ENCODE measurements around the gene PTPN18. TPM values are rescaled to one million over a fixed set of nuclear protein-coding genes. Genes with fewer than 3 reads are reported as not detected.

The PTPN18 gene
- total RNA-seq, 1 donor: 68.2 TPM

- H3K4me3 ChIP-seq (ENCODE audit: low read length): no peak overlapping the region
- H3K9me3 ChIP-seq (ENCODE audit: low read depth, low read length): no peaks in the 10 kb centered on the region
- peaks cover 37% of the 10 kb centered on the region for H3K4me1 ChIP-seq (ENCODE audit: insufficient read depth, low read length)
- H3K27me3 ChIP-seq (ENCODE audit: insufficient read depth, low read length): no peaks in the 10 kb centered on the region
Observed at GRCh38 chr2:130378898-130379214, 23.0 kb downstream of the PTPN18 start.

GRCh38 chr2:130380096-130380934, 24.5 kb downstream of the PTPN18 start:
- Histone ChIP-seq H3K9me3 (ENCODE audit: low read depth, low read length) (no peaks in the 10 kb centered on the region), H3K27me3 (ENCODE audit: insufficient read depth, low read length) (no peaks in the 10 kb centered on the region), H3K4me3 (ENCODE audit: low read length) (no peak overlapping the region), H3K4me1 (ENCODE audit: insufficient read depth, low read length) (peaks cover 30% of the 10 kb centered on the region)

GRCh38 chr2:130381145-130381544, 25.3 kb downstream of the PTPN18 start:
- no peak overlapping the region for H3K4me3 ChIP-seq (ENCODE audit: low read length)
- no peaks in the 10 kb centered on the region for H3K27me3 ChIP-seq (ENCODE audit: insufficient read depth, low read length)
- H3K4me1 ChIP-seq (ENCODE audit: insufficient read depth, low read length): peaks cover 32% of the 10 kb centered on the region
- no peaks in the 10 kb centered on the region for H3K9me3 ChIP-seq (ENCODE audit: low read depth, low read length)

GRCh38 chr2:130381619-130382018, 25.8 kb downstream of the PTPN18 start:
- Histone ChIP-seq H3K4me1 (ENCODE audit: insufficient read depth, low read length) (peaks cover 31% of the 10 kb centered on the region), H3K4me3 (ENCODE audit: low read length) (no peak overlapping the region), H3K27me3 (ENCODE audit: insufficient read depth, low read length) (no peaks in the 10 kb centered on the region), H3K9me3 (ENCODE audit: low read depth, low read length) (no peaks in the 10 kb centered on the region)

GRCh38 chr2:130382313-130382917, 26.6 kb downstream of the PTPN18 start:
- no peaks in the 10 kb centered on the region for H3K9me3 ChIP-seq (ENCODE audit: low read depth, low read length)
- H3K27me3 ChIP-seq (ENCODE audit: insufficient read depth, low read length): no peaks in the 10 kb centered on the region
- H3K4me1 ChIP-seq (ENCODE audit: insufficient read depth, low read length): peaks cover 23% of the 10 kb centered on the region
- no peak overlapping the region for H3K4me3 ChIP-seq (ENCODE audit: low read length)

GRCh38 chr2:130385709-130386108, 29.9 kb downstream of the PTPN18 start:
- Histone ChIP-seq H3K9me3 (ENCODE audit: low read depth, low read length) (no peaks in the 10 kb centered on the region), H3K27me3 (ENCODE audit: insufficient read depth, low read length) (no peaks in the 10 kb centered on the region), H3K4me1 (ENCODE audit: insufficient read depth, low read length) (peaks cover 33% of the 10 kb centered on the region), H3K4me3 (ENCODE audit: low read length) (no peak overlapping the region)

- peaks cover 38% of the 10 kb centered on the region for H3K4me1 ChIP-seq (ENCODE audit: insufficient read depth, low read length)
- H3K9me3 ChIP-seq (ENCODE audit: low read depth, low read length): no peaks in the 10 kb centered on the region
- no peak overlapping the region for H3K4me3 ChIP-seq (ENCODE audit: low read length)
- H3K27me3 ChIP-seq (ENCODE audit: insufficient read depth, low read length): no peaks in the 10 kb centered on the region
Observed at GRCh38 chr2:130387071-130387400, 31.2 kb downstream of the PTPN18 start.

GRCh38 chr2:130387804-130388203, 31.9 kb downstream of the PTPN18 start:
- H3K4me3 ChIP-seq (ENCODE audit: low read length): no peak overlapping the region
- H3K27me3 ChIP-seq (ENCODE audit: insufficient read depth, low read length): no peaks in the 10 kb centered on the region
- no peaks in the 10 kb centered on the region for H3K9me3 ChIP-seq (ENCODE audit: low read depth, low read length)
- H3K4me1 ChIP-seq (ENCODE audit: insufficient read depth, low read length): peaks cover 38% of the 10 kb centered on the region

GRCh38 chr2:130388221-130388907, 32.5 kb downstream of the PTPN18 start:
- H3K9me3 ChIP-seq (ENCODE audit: low read depth, low read length): no peaks in the 10 kb centered on the region
- H3K4me1 ChIP-seq (ENCODE audit: insufficient read depth, low read length): peaks cover 38% of the 10 kb centered on the region
- H3K27me3 ChIP-seq (ENCODE audit: insufficient read depth, low read length): no peaks in the 10 kb centered on the region
- H3K4me3 ChIP-seq (ENCODE audit: low read length): no peak overlapping the region

GRCh38 chr2:130389358-130389757, 33.5 kb downstream of the PTPN18 start:
- H3K4me1 ChIP-seq (ENCODE audit: insufficient read depth, low read length): peaks cover 38% of the 10 kb centered on the region
- no peaks in the 10 kb centered on the region for H3K9me3 ChIP-seq (ENCODE audit: low read depth, low read length)
- H3K4me3 ChIP-seq (ENCODE audit: low read length): no peak overlapping the region
- H3K27me3 ChIP-seq (ENCODE audit: insufficient read depth, low read length): no peaks in the 10 kb centered on the region

- Histone ChIP-seq H3K27me3 (ENCODE audit: insufficient read depth, low read length) (no peaks in the 10 kb centered on the region), H3K9me3 (ENCODE audit: low read depth, low read length) (no peaks in the 10 kb centered on the region), H3K4me1 (ENCODE audit: insufficient read depth, low read length) (peaks cover 36% of the 10 kb centered on the region), H3K4me3 (ENCODE audit: low read length) (no peak overlapping the region)
Observed at GRCh38 chr2:130389783-130390182, 33.9 kb downstream of the PTPN18 start.

GRCh38 chr2:130390460-130391057, 34.7 kb downstream of the PTPN18 start:
- Histone ChIP-seq H3K4me3 (ENCODE audit: low read length) (peak overlapping the region; percentile 56), H3K9me3 (ENCODE audit: low read depth, low read length) (no peaks in the 10 kb centered on the region), H3K4me1 (ENCODE audit: insufficient read depth, low read length) (peaks cover 28% of the 10 kb centered on the region), H3K27me3 (ENCODE audit: insufficient read depth, low read length) (no peaks in the 10 kb centered on the region)

GRCh38 chr2:130391058-130391871, 35.4 kb downstream of the PTPN18 start:
- Histone ChIP-seq H3K4me1 (ENCODE audit: insufficient read depth, low read length) (peaks cover 21% of the 10 kb centered on the region), H3K27me3 (ENCODE audit: insufficient read depth, low read length) (no peaks in the 10 kb centered on the region), H3K9me3 (ENCODE audit: low read depth, low read length) (no peaks in the 10 kb centered on the region), H3K4me3 (ENCODE audit: low read length) (peak overlapping the region; percentile 56)

- peaks cover under 1% of the 10 kb centered on the region for H3K27me3 ChIP-seq (ENCODE audit: insufficient read depth, low read length)
- no peaks in the 10 kb centered on the region for H3K9me3 ChIP-seq (ENCODE audit: low read depth, low read length)
- peak overlapping the region; percentile 56 for H3K4me3 ChIP-seq (ENCODE audit: low read length)
Observed at GRCh38 chr2:130391872-130392670, 36.2 kb downstream of the PTPN18 start.

More at GRCh38 chr2:130391872-130392670, 36.2 kb downstream of the PTPN18 start:
- H3K4me1 ChIP-seq (ENCODE audit: insufficient read depth, low read length): peaks cover 18% of the 10 kb centered on the region
